ENCODE data around the gene ERCC6. TPM values are rescaled to one million over a fixed set of nuclear protein-coding genes. Genes with fewer than 3 reads are reported as not detected.

The ERCC6 gene
- total and polyA plus RNA-seq, 10 of the 15 experiments (the other 5 are each of a cell fraction or from before 2014, with no cell fraction given) = 4.3 to 15.6 (median 7.8) TPM

GRCh38 chr10:49484486-49485235, 54.3 kb downstream of the ERCC6 start:
- ChIA-PET POLR2A (no interaction called here), CTCF (interaction anchor here (0.7 to 1.8 kb wide), 2 partner anchors 17 to 77 kb away, joined by 4 to 5 read pairs; no protein-coding TSS in a partner anchor), RAD21 (ENCODE audit: unreplicated experiment) (no interaction called here), SMC1A (ENCODE audit: uncharacterized antibody, unreplicated experiment) (no interaction called here)
- no peak for DNase-seq (ENCODE audit: low read depth, low spot score)
- Histone ChIP-seq H2AFZ (ENCODE audit: control insufficient read depth, low read depth, low read length) (no peak overlapping the region), H3K4me2 (ENCODE audit: control insufficient read depth, insufficient read depth) (no peak overlapping the region), H3K4me1 (ENCODE audit: control insufficient read depth, insufficient read depth, low read length) (no peaks in the 10 kb centered on the region), H3K27me3 (replicated peaks in 1 of 2; ENCODE audit: control insufficient read depth in 2 of 2, insufficient read depth in 2 of 2, low read length in 1 of 2) (no peaks in the 10 kb centered on the region), H3K36me3 (ENCODE audit: control insufficient read depth in 2 of 2, insufficient read depth in 2 of 2, low read length in 1 of 2) (peaks cover 2 to 3% of the 10 kb centered on the region in 2 experiments), H4K20me1 (ENCODE audit: control insufficient read depth, insufficient read depth) (no peaks in the 10 kb centered on the region), H3K9me3 (replicated peaks; ENCODE audit: control insufficient read depth, insufficient read depth, low read length) (no peaks in the 10 kb centered on the region), H3K79me2 (ENCODE audit: control insufficient read depth, insufficient read depth, low read length) (no peaks in the 10 kb centered on the region), H3K9ac (ENCODE audit: control insufficient read depth, insufficient read depth, low read length) (no peak overlapping the region), H3K4me3 (no peak overlapping the region), H3K27ac (ENCODE audit: control insufficient read depth, insufficient read depth) (no peak overlapping the region)
- no peak for ATAC-seq
- FAIRE-seq = no peak
- no peak for TF ChIP-seq IRF5 (IDR thresholded peaks at IDR 0.05; ENCODE audit: borderline replicate concordance)
- no peak for TF ChIP-seq ELK1 (IDR thresholded peaks at IDR 0.05; ENCODE audit: low read depth, low read length)
- TF ChIP-seq REST (IDR thresholded peaks at IDR 0.05; ENCODE audit: low read depth, low read length) = no peak
- TF ChIP-seq RFX5 (IDR thresholded peaks at IDR 0.05; ENCODE audit: low read depth, low read length) = no peak
- no peak for TF ChIP-seq EZH2 (IDR thresholded peaks at IDR 0.05; ENCODE audit: borderline replicate concordance, control insufficient read depth, low read depth, low read length)
- TF ChIP-seq KDM1A (IDR thresholded peaks at IDR 0.05; ENCODE audit: borderline replicate concordance) = no peak
- no peak for TF ChIP-seq YY1 (IDR thresholded peaks at IDR 0.05; ENCODE audit: low read depth, low read length)
- TF ChIP-seq HCFC1 (IDR thresholded peaks at IDR 0.05; ENCODE audit: low read length) = no peak
- TF ChIP-seq JUND (IDR thresholded peaks at IDR 0.05; ENCODE audit: low read depth, low read length) = no peak
- TF ChIP-seq CHD4 (IDR thresholded peaks at IDR 0.05) = no peak
- TF ChIP-seq RELB (IDR thresholded peaks at IDR 0.05; ENCODE audit: low read depth) = no peak
- WGBS (ENCODE audit: insufficient coverage, insufficient replicate concordance, low lambda C conversion rate, missing lambda C conversion rate) = 87% methylated on average over 6 of the region's 6 CpGs
- in situ Hi-C loops (cut with MboI) (no loop called here), intact Hi-C loops (cut with micrococcal nuclease; ENCODE audit: unreplicated experiment) (no loop called here)
- BruUV-seq (replicated peaks) = no TSS peak

Data from GM12878 (cell line).